AG10803 (cell line): Measurements from ENCODE around the gene PFKP.

Experiments used
- DNase-seq: peaks from one replicate; pipeline ENCODE4 v3.0.0; 2010; ENCODE audit warnings: low read depth
- H3K4me3 ChIP-seq: 2 replicates; pipeline ENCODE4 v1.5.1; 2011; ENCODE audit warnings: mild to moderate bottlenecking, low read length, control low read depth
- TF ChIP-seq, protein P1 (sequence below): conservative IDR thresholded peaks from 2 replicates; pipeline ENCODE4 v1.5.1; 2011; ENCODE audit warnings: mild to moderate bottlenecking, low read length, control low read depth, inconsistent platforms

The PFKP gene

GRCh38 chr10:3037182-3037581, 30.2 kb upstream of the PFKP start:
- no peak for DNase-seq
- TF ChIP-seq, protein P1, sequence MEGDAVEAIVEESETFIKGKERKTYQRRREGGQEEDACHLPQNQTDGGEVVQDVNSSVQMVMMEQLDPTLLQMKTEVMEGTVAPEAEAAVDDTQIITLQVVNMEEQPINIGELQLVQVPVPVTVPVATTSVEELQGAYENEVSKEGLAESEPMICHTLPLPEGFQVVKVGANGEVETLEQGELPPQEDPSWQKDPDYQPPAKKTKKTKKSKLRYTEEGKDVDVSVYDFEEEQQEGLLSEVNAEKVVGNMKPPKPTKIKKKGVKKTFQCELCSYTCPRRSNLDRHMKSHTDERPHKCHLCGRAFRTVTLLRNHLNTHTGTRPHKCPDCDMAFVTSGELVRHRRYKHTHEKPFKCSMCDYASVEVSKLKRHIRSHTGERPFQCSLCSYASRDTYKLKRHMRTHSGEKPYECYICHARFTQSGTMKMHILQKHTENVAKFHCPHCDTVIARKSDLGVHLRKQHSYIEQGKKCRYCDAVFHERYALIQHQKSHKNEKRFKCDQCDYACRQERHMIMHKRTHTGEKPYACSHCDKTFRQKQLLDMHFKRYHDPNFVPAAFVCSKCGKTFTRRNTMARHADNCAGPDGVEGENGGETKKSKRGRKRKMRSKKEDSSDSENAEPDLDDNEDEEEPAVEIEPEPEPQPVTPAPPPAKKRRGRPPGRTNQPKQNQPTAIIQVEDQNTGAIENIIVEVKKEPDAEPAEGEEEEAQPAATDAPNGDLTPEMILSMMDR, result no peak
- no peak overlapping the region for H3K4me3 ChIP-seq

DNA sequence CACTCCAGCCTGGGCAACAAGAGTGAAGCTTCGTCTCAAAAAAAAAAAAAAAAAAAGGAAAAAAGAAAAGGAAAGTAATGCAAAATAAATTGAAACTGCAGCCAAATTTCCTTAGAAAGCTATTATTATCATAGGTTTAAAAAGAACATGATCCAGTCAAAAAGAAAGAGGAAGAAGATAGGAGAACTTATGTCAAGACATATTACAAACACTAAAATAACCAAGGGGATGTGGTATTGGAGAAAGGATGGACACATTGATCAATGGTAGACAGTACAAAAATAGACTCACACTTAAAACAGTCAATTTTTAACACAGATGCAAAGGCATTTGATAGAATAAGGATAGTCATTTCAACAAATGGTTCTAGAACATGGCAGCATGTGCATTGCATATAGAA, 27.3 kb upstream of the PFKP start:
- H3K4me3 ChIP-seq, result no peak overlapping the region
- no peak for DNase-seq
- TF ChIP-seq, protein P1, result no peak

DNA sequence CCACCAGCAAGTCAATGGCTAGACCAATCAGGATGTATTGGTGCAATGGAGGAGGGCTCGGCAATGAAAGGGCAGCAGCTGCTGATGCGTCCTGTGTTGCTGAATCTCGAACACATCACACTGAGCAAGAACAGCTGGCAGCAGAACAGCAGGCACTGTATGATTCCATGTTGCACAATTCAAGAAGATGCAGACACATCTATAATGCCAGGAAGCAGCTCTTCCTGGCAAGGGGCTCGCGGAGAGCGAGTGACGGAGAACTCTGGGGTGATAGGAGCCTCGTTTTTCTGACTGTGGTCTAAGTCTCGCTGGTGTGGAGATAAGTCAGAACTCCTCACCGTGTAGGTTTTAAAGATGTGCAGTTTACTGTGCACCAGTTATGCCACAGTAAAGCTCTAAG, 24.8 kb upstream of the PFKP start:
- TF ChIP-seq, protein P1, result no peak
- H3K4me3 ChIP-seq, result no peak overlapping the region
- DNase-seq, result no peak

- H3K4me3 ChIP-seq, result no peak overlapping the region
- TF ChIP-seq, protein P1, result peak; percentile 94
- DNase-seq, result peak; percentile 78
Observed at GRCh38 chr10:3043512-3044368, 23.6 kb upstream of the PFKP start.

DNA sequence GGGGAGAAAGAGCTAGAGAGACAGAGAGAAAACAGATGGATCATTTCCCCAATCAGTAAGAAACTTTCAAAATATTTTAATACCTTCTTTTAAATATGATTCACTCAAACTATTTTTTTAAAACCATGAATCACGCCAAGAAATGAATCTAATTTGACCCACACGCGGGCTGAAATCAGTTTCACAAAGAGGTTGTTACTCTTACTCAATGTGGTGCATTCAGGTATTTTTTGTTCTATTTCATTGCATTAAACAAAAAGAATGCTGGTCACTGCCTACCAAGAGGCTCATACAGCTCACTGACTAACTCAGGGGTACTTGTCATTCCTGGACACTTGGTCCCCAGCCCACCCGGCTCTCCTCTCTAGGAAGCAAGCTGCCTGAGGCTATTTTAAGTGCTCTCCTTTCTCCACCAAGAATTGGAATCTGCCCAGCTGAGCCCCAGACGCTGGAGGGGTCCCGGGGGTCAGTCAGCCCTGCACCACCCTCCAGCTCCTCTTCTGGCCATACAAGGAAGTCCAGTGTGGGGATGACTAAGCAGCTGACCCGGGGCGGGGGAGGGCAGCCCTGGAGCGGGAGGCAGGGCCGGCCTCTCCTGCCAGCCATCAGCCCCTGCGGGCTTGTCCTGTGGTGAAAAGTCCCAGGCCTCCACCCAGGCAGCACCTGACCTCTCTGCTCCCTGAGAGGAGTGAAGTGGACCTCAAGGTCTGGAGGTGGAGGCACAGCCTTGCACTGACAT, 21.7 kb upstream of the PFKP start:
- peak overlapping the region; percentile 27 for H3K4me3 ChIP-seq
- DNase-seq, result peak; percentile 73
- TF ChIP-seq, protein P1, result peak; percentile 45

GRCh38 chr10:3046210-3046779, 21.1 kb upstream of the PFKP start:
- DNase-seq, result no peak
- no peak overlapping the region for H3K4me3 ChIP-seq
- TF ChIP-seq, protein P1, result no peak
